ENCODE measurements around the gene ZMYND8. TPM values are rescaled to one million over a fixed set of nuclear protein-coding genes. Genes with fewer than 3 reads are reported as not detected.

Gene ZMYND8
- total RNA-seq, 1 experiment from 2014 or later, result 50.7 TPM

GRCh38 chr20:47228654-47229053 is 127.8 kb downstream of the ZMYND8 start:
- CTCF ChIA-PET, result no interaction called here
- POLR2A ChIA-PET, result no interaction called here
- H3K36me3 ChIP-seq (ENCODE audit: control insufficient read depth, insufficient read depth, low read length), result peaks cover 3% of the 10 kb centered on the region

GRCh38 chr20:47227576-47227975 is 128.9 kb downstream of the ZMYND8 start:
- ATAC-seq, result no peak
- in situ Hi-C loops (cut with HindIII; ENCODE audit: low pct_unique_long_range_greater_than_20kb, low sequenced_read_pairs), result no loop called here
- CTCF ChIA-PET, result no interaction called here
- H3K9me3 ChIP-seq (ENCODE audit: control insufficient read depth, insufficient read depth, low read depth, low read length), result no peaks in the 10 kb centered on the region
- TF ChIP-seq, protein P1, sequence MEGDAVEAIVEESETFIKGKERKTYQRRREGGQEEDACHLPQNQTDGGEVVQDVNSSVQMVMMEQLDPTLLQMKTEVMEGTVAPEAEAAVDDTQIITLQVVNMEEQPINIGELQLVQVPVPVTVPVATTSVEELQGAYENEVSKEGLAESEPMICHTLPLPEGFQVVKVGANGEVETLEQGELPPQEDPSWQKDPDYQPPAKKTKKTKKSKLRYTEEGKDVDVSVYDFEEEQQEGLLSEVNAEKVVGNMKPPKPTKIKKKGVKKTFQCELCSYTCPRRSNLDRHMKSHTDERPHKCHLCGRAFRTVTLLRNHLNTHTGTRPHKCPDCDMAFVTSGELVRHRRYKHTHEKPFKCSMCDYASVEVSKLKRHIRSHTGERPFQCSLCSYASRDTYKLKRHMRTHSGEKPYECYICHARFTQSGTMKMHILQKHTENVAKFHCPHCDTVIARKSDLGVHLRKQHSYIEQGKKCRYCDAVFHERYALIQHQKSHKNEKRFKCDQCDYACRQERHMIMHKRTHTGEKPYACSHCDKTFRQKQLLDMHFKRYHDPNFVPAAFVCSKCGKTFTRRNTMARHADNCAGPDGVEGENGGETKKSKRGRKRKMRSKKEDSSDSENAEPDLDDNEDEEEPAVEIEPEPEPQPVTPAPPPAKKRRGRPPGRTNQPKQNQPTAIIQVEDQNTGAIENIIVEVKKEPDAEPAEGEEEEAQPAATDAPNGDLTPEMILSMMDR (IDR thresholded peaks at IDR 0.05), result no peak
- no peak for TF ChIP-seq POLR2AphosphoS5 (IDR thresholded peaks at IDR 0.05; ENCODE audit: low read depth, low read length)
- no peak for TF ChIP-seq TCF7L2 (IDR thresholded peaks at IDR 0.05; ENCODE audit: low read depth, low read length)
- TF ChIP-seq, protein P2, sequence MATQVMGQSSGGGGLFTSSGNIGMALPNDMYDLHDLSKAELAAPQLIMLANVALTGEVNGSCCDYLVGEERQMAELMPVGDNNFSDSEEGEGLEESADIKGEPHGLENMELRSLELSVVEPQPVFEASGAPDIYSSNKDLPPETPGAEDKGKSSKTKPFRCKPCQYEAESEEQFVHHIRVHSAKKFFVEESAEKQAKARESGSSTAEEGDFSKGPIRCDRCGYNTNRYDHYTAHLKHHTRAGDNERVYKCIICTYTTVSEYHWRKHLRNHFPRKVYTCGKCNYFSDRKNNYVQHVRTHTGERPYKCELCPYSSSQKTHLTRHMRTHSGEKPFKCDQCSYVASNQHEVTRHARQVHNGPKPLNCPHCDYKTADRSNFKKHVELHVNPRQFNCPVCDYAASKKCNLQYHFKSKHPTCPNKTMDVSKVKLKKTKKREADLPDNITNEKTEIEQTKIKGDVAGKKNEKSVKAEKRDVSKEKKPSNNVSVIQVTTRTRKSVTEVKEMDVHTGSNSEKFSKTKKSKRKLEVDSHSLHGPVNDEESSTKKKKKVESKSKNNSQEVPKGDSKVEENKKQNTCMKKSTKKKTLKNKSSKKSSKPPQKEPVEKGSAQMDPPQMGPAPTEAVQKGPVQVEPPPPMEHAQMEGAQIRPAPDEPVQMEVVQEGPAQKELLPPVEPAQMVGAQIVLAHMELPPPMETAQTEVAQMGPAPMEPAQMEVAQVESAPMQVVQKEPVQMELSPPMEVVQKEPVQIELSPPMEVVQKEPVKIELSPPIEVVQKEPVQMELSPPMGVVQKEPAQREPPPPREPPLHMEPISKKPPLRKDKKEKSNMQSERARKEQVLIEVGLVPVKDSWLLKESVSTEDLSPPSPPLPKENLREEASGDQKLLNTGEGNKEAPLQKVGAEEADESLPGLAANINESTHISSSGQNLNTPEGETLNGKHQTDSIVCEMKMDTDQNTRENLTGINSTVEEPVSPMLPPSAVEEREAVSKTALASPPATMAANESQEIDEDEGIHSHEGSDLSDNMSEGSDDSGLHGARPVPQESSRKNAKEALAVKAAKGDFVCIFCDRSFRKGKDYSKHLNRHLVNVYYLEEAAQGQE (IDR thresholded peaks at IDR 0.05; ENCODE audit: insufficient read depth in 1 of 2, low read depth in 2 of 2, low read length in 1 of 2), result no peak
- no peak for TF ChIP-seq SIN3A (IDR thresholded peaks at IDR 0.05; ENCODE audit: borderline replicate concordance, insufficient read depth, low read depth, low read length)
- no peak for DNase-seq (ENCODE audit: low read depth, low spot score)
- H3K36me3 ChIP-seq (ENCODE audit: control insufficient read depth, insufficient read depth, low read length), result peaks cover 3% of the 10 kb centered on the region
- intact Hi-C loops (cut with micrococcal nuclease; ENCODE audit: unreplicated experiment), result no loop called here
- H3K27me3 ChIP-seq (ENCODE audit: control insufficient read depth, insufficient read depth, low read length), result no peaks in the 10 kb centered on the region
- H3K4me1 ChIP-seq (ENCODE audit: control insufficient read depth, insufficient read depth, low read length), result no peaks in the 10 kb centered on the region
- no peak overlapping the region for H3K4me3 ChIP-seq (ENCODE audit: low read depth in 2 of 2, low read length in 2 of 2)
- POLR2A ChIA-PET, result no interaction called here
- no peak overlapping the region for H3K27ac ChIP-seq (ENCODE audit: low read length)
- no TSS peak for BruUV-seq (replicated peaks)

More at GRCh38 chr20:47228654-47229053, 127.8 kb downstream of the ZMYND8 start:
- BruUV-seq (replicated peaks), result no TSS peak
- DNase-seq (ENCODE audit: low read depth, low spot score), result no peak
- in situ Hi-C loops (cut with HindIII; ENCODE audit: low pct_unique_long_range_greater_than_20kb, low sequenced_read_pairs), result no loop called here
- ATAC-seq, result no peak
- Histone ChIP-seq H3K27me3 (ENCODE audit: control insufficient read depth, insufficient read depth, low read length) (no peaks in the 10 kb centered on the region), H3K27ac (ENCODE audit: low read length) (no peak overlapping the region), H3K4me1 (ENCODE audit: control insufficient read depth, insufficient read depth, low read length) (no peaks in the 10 kb centered on the region), H3K4me3 (ENCODE audit: low read depth in 2 of 2, low read length in 2 of 2) (no peak overlapping the region), H3K9me3 (ENCODE audit: control insufficient read depth, insufficient read depth, low read depth, low read length) (no peaks in the 10 kb centered on the region)
- intact Hi-C loops (cut with micrococcal nuclease; ENCODE audit: unreplicated experiment), result no loop called here
- TF ChIP-seq, protein P2 (IDR thresholded peaks at IDR 0.05; ENCODE audit: insufficient read depth in 1 of 2, low read depth in 2 of 2, low read length in 1 of 2), result no peak
- TF ChIP-seq POLR2AphosphoS5 (IDR thresholded peaks at IDR 0.05; ENCODE audit: low read depth, low read length) (no peak), SIN3A (IDR thresholded peaks at IDR 0.05; ENCODE audit: borderline replicate concordance, insufficient read depth, low read depth, low read length) (no peak), TCF7L2 (IDR thresholded peaks at IDR 0.05; ENCODE audit: low read depth, low read length) (no peak)
- TF ChIP-seq, protein P1 (IDR thresholded peaks at IDR 0.05), result no peak

Measured in Panc1 (cell line).